GM12878 (cell line): ENCODE measurements around the gene IL1RAPL1.

ENCODE experiments used
- ASH2L ChIP-seq: fragments of 300-600, 200-600 bp; sonication (generic); IDR thresholded peaks from 2 replicates; pipeline ENCODE4 v1.6.1; 2017; ENCODE audit warnings: low read depth, mild to moderate bottlenecking, borderline replicate concordance
- ATF7 ChIP-seq: fragments of 450-650 bp; IDR thresholded peaks from 2 replicates; pipeline ENCODE4 v1.6.1; 2016; ENCODE audit warnings: low read depth, mild to moderate bottlenecking
- CHD4 ChIP-seq: fragments of 200-600 bp; sonication (generic); IDR thresholded peaks from 2 replicates; pipeline ENCODE4 v1.6.1; 2016; ENCODE audit warnings: mild to moderate bottlenecking
- PBX3 ChIP-seq: IDR thresholded peaks from 2 replicates; pipeline ENCODE4 v1.6.1; 2011; ENCODE audit warnings: mild to moderate bottlenecking, low read depth, low read length, moderate library complexity; ENCODE audit not compliant: insufficient replicate concordance
- TF ChIP-seq, protein P1 (sequence below), 3 experiments: IDR thresholded peaks in 2 of 3; conservative IDR thresholded peaks in 1 of 3; 2 replicates each; pipeline ENCODE4 v1.5.1; 2011; ENCODE audit warnings: low read depth in 3 of 3, low read length in 3 of 3, mild to moderate bottlenecking in 3 of 3, control low read depth in 2 of 3, moderate library complexity in 2 of 3, inconsistent platforms in 1 of 3, mixed read lengths in 1 of 3; ENCODE audit not compliant: control insufficient read depth in 2 of 3, insufficient read depth in 1 of 3; ENCODE audit errors: extremely low read depth in 1 of 3

DNA sequence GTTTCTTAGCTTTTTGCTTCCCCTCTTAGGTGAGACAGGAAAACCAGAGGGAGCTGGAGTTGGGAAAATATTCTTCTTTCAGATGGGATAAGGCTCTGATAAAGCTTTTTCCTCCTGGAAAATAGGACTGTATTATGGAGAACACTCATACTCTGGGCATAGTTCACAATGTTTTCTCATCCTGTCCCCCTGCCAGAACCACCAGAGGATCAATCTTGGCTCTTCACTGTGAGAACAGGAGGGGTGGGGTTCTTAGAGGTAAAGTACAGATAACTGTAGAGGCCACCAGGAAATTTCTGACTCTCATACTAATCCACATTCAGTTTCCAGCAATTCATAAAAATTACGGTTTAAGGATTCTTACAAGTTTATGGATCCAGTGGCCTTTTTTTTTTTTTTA lies 966.3 kb downstream of the IL1RAPL1 start:
- no peak for TF ChIP-seq PBX3
- no peak for TF ChIP-seq CHD4
- no peak for TF ChIP-seq ATF7
- TF ChIP-seq, protein P1, sequence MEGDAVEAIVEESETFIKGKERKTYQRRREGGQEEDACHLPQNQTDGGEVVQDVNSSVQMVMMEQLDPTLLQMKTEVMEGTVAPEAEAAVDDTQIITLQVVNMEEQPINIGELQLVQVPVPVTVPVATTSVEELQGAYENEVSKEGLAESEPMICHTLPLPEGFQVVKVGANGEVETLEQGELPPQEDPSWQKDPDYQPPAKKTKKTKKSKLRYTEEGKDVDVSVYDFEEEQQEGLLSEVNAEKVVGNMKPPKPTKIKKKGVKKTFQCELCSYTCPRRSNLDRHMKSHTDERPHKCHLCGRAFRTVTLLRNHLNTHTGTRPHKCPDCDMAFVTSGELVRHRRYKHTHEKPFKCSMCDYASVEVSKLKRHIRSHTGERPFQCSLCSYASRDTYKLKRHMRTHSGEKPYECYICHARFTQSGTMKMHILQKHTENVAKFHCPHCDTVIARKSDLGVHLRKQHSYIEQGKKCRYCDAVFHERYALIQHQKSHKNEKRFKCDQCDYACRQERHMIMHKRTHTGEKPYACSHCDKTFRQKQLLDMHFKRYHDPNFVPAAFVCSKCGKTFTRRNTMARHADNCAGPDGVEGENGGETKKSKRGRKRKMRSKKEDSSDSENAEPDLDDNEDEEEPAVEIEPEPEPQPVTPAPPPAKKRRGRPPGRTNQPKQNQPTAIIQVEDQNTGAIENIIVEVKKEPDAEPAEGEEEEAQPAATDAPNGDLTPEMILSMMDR (IDR thresholded peaks at IDR 0.05 in 2 of 3, conservative IDR thresholded peaks at IDR 0.05 in 1 of 3; ENCODE audit: control insufficient read depth in 2 of 3, extremely low read depth in 1 of 3, insufficient read depth in 1 of 3, low read depth in 3 of 3, low read length in 3 of 3): no peak
- no peak for TF ChIP-seq ASH2L
